K562 (cell line): ENCODE data around the gene DSPP. TPM values are rescaled to one million over a fixed set of nuclear protein-coding genes. Genes with fewer than 3 reads are reported as not detected.

Experiments
- ATAC-seq: fragments of 200-7000 bp; cut with Tn5 transposase; 3 replicates; pipeline ENCODE4 v1.9.1; 2020; ENCODE audit warnings: moderate library complexity
- BruUV-seq: library from RNA; stranded (reverse); fragments of 400-500 nt; replicated peaks from 2 replicates; lab custom pipeline; 2021; lab: Mats Ljungman, UMichigan
- CTCF ChIA-PET: fragments of 300-600 bp; formaldehyde crosslinking; extraction: SDS; loops from one replicate; lab custom pipeline; 2021; ENCODE audit warnings: low intra/inter-chr PET ratio; lab: Yijun Ruan, JAX
- POLR2A ChIA-PET: fragments of 300-600, 350-650 bp; sonication (Branson Sonifier 250); formaldehyde crosslinking; extraction: SDS; loops from one replicate; lab custom pipeline; 2021; ENCODE audit warnings: antibody characterized with exemption, inconsistent platforms; lab: Yijun Ruan, JAX
- DNase-seq, 4 experiments: peaks; one replicate each; pipeline versions ENCODE4 v3.0.0 to v3.0.0-alpha.2; 2011 to 2018; ENCODE audit warnings: low spot score in 3 of 4, mixed read lengths in 3 of 4; ENCODE audit errors: extremely low read depth in 1 of 4
- FAIRE-seq: peaks from 2 replicates; lab custom pipeline; 2011; peaks lifted over from hg19 to GRCh38; lab: Jason Lieb, UNC
- H2AFZ ChIP-seq: 2 replicates; pipeline ENCODE4 v1.6.0; 2011; ENCODE audit warnings: low read depth, low read length, control low read depth, inconsistent platforms
- H3K27ac ChIP-seq: fragments of 200-600 bp; 3 replicates; pipeline ENCODE4 v1.8.0; 2011; ENCODE audit warnings: low read depth, mild to moderate bottlenecking, control low read depth, inconsistent platforms, low read length, moderate library complexity, mixed read lengths; ENCODE audit errors: extremely low read depth
- H3K27me3 ChIP-seq, 2 experiments: fragments of 300-600 bp in 1 of 2; 2 replicates in 1 of 2; 3 replicates in 1 of 2; pipeline versions ENCODE4 v1.6.0 to v1.8.0; 2011; ENCODE audit warnings: inconsistent platforms in 2 of 2, low read length in 2 of 2, mild to moderate bottlenecking in 1 of 2, mixed read lengths in 1 of 2, moderate library complexity in 1 of 2; ENCODE audit not compliant: control insufficient read depth in 2 of 2, insufficient read depth in 2 of 2
- H3K36me3 ChIP-seq: fragments of 300-600 bp; 3 replicates; pipeline ENCODE4 v1.8.0; 2011; ENCODE audit warnings: mild to moderate bottlenecking, low read length, inconsistent platforms; ENCODE audit not compliant: control insufficient read depth, insufficient read depth
- H3K4me1 ChIP-seq, 2 experiments: fragments of 200-600 bp in 1 of 2; replicated peaks in 1 of 2; 2 replicates in 1 of 2; 3 replicates in 1 of 2; pipeline versions ENCODE4 v1.5.1 to v1.8.0; 2011; ENCODE audit warnings: inconsistent platforms in 2 of 2, low read length in 2 of 2, mild to moderate bottlenecking in 1 of 2, mixed read lengths in 1 of 2, moderate library complexity in 1 of 2; ENCODE audit not compliant: control insufficient read depth in 2 of 2, insufficient read depth in 2 of 2
- H3K4me2 ChIP-seq: 2 replicates; pipeline ENCODE4 v1.6.1; 2011; ENCODE audit warnings: low read length, control low read depth, inconsistent platforms, mixed read lengths; ENCODE audit not compliant: insufficient read depth
- H3K4me3 ChIP-seq: fragments of 200-600 bp; sonication (generic), shearing (Covaris generic); 2 replicates; pipeline ENCODE4 v1.5.1; 2016; ENCODE audit warnings: control low read depth, inconsistent platforms
- H3K79me2 ChIP-seq: fragments of 200-600 bp; 3 replicates; pipeline ENCODE4 v1.8.0; 2011; ENCODE audit warnings: low read length, inconsistent platforms; ENCODE audit not compliant: control insufficient read depth, insufficient read depth
- H3K9ac ChIP-seq, 2 experiments: 2 replicates each; pipeline versions ENCODE4 v1.6.0 to v1.6.1; 2011; ENCODE audit warnings: low read depth in 2 of 2, low read length in 2 of 2, control low read depth in 1 of 2, inconsistent platforms in 1 of 2, mild to moderate bottlenecking in 1 of 2, mixed read lengths in 1 of 2; ENCODE audit not compliant: insufficient read depth in 1 of 2
- H3K9me1 ChIP-seq: one replicate; pipeline ENCODE4 v1.6.0; 2011; ENCODE audit warnings: inconsistent platforms, mild to moderate bottlenecking, low read length, moderate library complexity; ENCODE audit not compliant: control insufficient read depth, insufficient read depth
- H3K9me3 ChIP-seq: replicated peaks from 2 replicates; pipeline ENCODE4 v1.5.1; 2011; ENCODE audit warnings: low read depth, low read length, inconsistent platforms; ENCODE audit not compliant: control insufficient read depth, insufficient read depth
- H4K20me1 ChIP-seq: replicated peaks from 2 replicates; pipeline ENCODE4 v1.6.1; 2011; ENCODE audit warnings: low read length, inconsistent platforms, mixed read lengths; ENCODE audit not compliant: control insufficient read depth, insufficient read depth
- BRCA1 ChIP-seq, 2 experiments: fragments of 450-650 bp in 1 of 2; sonication (generic) in 1 of 2; formaldehyde crosslinking in 1 of 2; IDR thresholded peaks; 2 replicates each; pipeline versions ENCODE4 v1.5.0 to v1.6.1; 2017 to 2020; ENCODE audit warnings: mild to moderate bottlenecking in 1 of 2, missing genetic modification reagents in 1 of 2
- KDM1A ChIP-seq, 2 experiments: fragments of 450-650 bp; IDR thresholded peaks; 2 replicates each; pipeline ENCODE4 v1.6.1; 2016; ENCODE audit warnings: mild to moderate bottlenecking in 2 of 2
- MLX ChIP-seq, 2 experiments: fragments of 450-650 bp in 1 of 2; sonication (generic) in 1 of 2; formaldehyde crosslinking; conservative IDR thresholded peaks; 2 replicates each; pipeline versions ENCODE4 v1.4.0 to v1.8.1; 2020 to 2022; ENCODE audit warnings: mild to moderate bottlenecking in 1 of 2, missing genetic modification reagents in 1 of 2
- RERE ChIP-seq: sonication (generic); formaldehyde crosslinking; IDR thresholded peaks from 2 replicates; pipeline ENCODE4 v1.8.0; 2023; ENCODE audit warnings: missing genetic modification reagents, mild to moderate bottlenecking, borderline replicate concordance
- SREBF2 ChIP-seq: sonication (generic); formaldehyde crosslinking; IDR thresholded peaks from 2 replicates; pipeline ENCODE4 v1.4.0; 2020; ENCODE audit warnings: mild to moderate bottlenecking, missing genetic modification reagents
- TFAM ChIP-seq: fragments of 250-450 bp; sonication (Bioruptor Pico); conservative IDR thresholded peaks from 2 replicates; pipeline ENCODE4 v1.5.0; 2021; ENCODE audit warnings: mild to moderate bottlenecking, moderate library complexity
- ZNF408 ChIP-seq: fragments of 250-450 bp; sonication (Bioruptor Pico); IDR thresholded peaks from 2 replicates; pipeline ENCODE4 v1.4.0; 2020; ENCODE audit warnings: low read depth, mild to moderate bottlenecking, moderate library complexity
- ZNF830 ChIP-seq: fragments of 250-450 bp; sonication (Bioruptor Pico); IDR thresholded peaks from 2 replicates; pipeline ENCODE4 v1.5.0; 2021; ENCODE audit warnings: mild to moderate bottlenecking
- WGBS: fragments of 100-300 bp; shearing (Covaris generic); methylation state at CpG from one replicate; pipeline ENCODE4 v1.1.6; 2016; ENCODE audit warnings: low coverage, mixed read lengths; ENCODE audit not compliant: insufficient coverage; ENCODE audit errors: missing lambda C conversion rate; 5-methylcytosine and 5-hydroxymethylcytosine counted together
- in situ Hi-C: fragments of 300-500 bp; cut with MboI; formaldehyde crosslinking; loops from 4 replicates; pipeline ENCODE4 v1.15.0; 2018; ENCODE audit warnings: inconsistent platforms, mixed read lengths
- intact Hi-C: fragments of 100-400 bp; cut with micrococcal nuclease; formaldehyde crosslinking; loops from 2 replicates; pipeline ENCODE4 v1.14.2; 2022
- polyA plus RNA-seq, 8 experiments: library from polyadenylated mRNA; depleted of rRNA in 4 of 8; stranded (reverse) in 5 of 8; unstranded in 3 of 8; fragments of >200 nt; fragmentation: Nextera tagmentation in 2 of 8; fragmentation: Illumina TruSeq in 1 of 8; extraction: Ambion mirVana in 2 of 8; extraction: Trizol in 1 of 8; gene quantifications; 2 replicates each; pipeline versions ENCODE4 v1.2.1 to v1.2.3, GENCODE V29; 2011 to 2014; ENCODE audit warnings: inconsistent platforms in 1 of 8, missing spikeins in 1 of 8
- total RNA-seq, 7 experiments: library from RNA; depleted of rRNA in 6 of 7; stranded (reverse); fragments of >200 nt in 6 of 7; fragmentation: Illumina TruSeq in 2 of 7; extraction: Trizol in 2 of 7; gene quantifications; 2 replicates each; pipeline versions ENCODE4 v1.2.1 to v1.2.3, GENCODE V29; 2011 to 2021; ENCODE audit warnings: low replicate concordance in 1 of 7
- TF ChIP-seq, protein P1 (sequence below): fragments of 200-400 bp; formaldehyde crosslinking; IDR thresholded peaks from 2 replicates; pipeline ENCODE4 v1.6.1; 2017; ENCODE audit warnings: mild to moderate bottlenecking, low read depth, low read length, moderate library complexity
- TF ChIP-seq, protein P2 (sequence below): fragments of 250-450 bp; sonication (Bioruptor Pico); IDR thresholded peaks from 2 replicates; pipeline ENCODE4 v1.5.1; 2021; ENCODE audit warnings: mild to moderate bottlenecking

DSPP gene
- total and polyA plus RNA-seq, 9 of the 15 experiments (the other 6 are each of a cell fraction or from before 2014, with no cell fraction given): not detected

GRCh38 chr4:87565746-87566145 lies 42.6 kb upstream of the DSPP start:
- Histone ChIP-seq H3K27me3 (no peaks in the 10 kb centered on the region; a peak in 1 of 5 replicates), H3K4me1 (no peaks in the 10 kb centered on the region; a peak in 1 of 5 replicates), H3K36me3 (no peaks in the 10 kb centered on the region), H3K27ac (no peak overlapping the region), H3K9ac (no peak overlapping the region), H3K4me2 (no peak overlapping the region), H3K9me1 (no peaks in the 10 kb centered on the region), H4K20me1 (no peaks in the 10 kb centered on the region), H2AFZ (no peak overlapping the region), H3K4me3 (no peak overlapping the region), H3K79me2 (no peaks in the 10 kb centered on the region), H3K9me3 (no peaks in the 10 kb centered on the region)
- no TSS peak for BruUV-seq
- ChIA-PET CTCF (no interaction called here), POLR2A (interaction anchor here (1.5 kb wide), 1 partner anchor 18 kb away, joined by 3 read pairs; no protein-coding TSS in a partner anchor)
- in situ Hi-C loops: no loop called here
- ATAC-seq: no peak
- WGBS: 0% methylated on average over 4 of the region's 4 CpGs
- intact Hi-C loops: no loop called here
- no peak for FAIRE-seq
- DNase-seq: no peak
- TF ChIP-seq BRCA1 (IDR thresholded peaks at IDR 0.05) (no peak), BRCA1 (CRISPR knock-in tag; IDR thresholded peaks at IDR 0.05) (no peak), ZNF408 (CRISPR knock-in tag) (no peak), KDM1A (IDR thresholded peaks at IDR 0.05) (no peak), ZNF830 (CRISPR knock-in tag) (no peak), MLX (CRISPR knock-in tag; conservative IDR thresholded peaks at IDR 0.05) (no peak), SREBF2 (CRISPR knock-in tag) (no peak), TFAM (no peak), RERE (CRISPR knock-in tag) (no peak)
- TF ChIP-seq, protein P1, sequence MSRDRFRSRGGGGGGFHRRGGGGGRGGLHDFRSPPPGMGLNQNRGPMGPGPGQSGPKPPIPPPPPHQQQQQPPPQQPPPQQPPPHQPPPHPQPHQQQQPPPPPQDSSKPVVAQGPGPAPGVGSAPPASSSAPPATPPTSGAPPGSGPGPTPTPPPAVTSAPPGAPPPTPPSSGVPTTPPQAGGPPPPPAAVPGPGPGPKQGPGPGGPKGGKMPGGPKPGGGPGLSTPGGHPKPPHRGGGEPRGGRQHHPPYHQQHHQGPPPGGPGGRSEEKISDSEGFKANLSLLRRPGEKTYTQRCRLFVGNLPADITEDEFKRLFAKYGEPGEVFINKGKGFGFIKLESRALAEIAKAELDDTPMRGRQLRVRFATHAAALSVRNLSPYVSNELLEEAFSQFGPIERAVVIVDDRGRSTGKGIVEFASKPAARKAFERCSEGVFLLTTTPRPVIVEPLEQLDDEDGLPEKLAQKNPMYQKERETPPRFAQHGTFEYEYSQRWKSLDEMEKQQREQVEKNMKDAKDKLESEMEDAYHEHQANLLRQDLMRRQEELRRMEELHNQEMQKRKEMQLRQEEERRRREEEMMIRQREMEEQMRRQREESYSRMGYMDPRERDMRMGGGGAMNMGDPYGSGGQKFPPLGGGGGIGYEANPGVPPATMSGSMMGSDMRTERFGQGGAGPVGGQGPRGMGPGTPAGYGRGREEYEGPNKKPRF: no peak
- TF ChIP-seq, protein P2, sequence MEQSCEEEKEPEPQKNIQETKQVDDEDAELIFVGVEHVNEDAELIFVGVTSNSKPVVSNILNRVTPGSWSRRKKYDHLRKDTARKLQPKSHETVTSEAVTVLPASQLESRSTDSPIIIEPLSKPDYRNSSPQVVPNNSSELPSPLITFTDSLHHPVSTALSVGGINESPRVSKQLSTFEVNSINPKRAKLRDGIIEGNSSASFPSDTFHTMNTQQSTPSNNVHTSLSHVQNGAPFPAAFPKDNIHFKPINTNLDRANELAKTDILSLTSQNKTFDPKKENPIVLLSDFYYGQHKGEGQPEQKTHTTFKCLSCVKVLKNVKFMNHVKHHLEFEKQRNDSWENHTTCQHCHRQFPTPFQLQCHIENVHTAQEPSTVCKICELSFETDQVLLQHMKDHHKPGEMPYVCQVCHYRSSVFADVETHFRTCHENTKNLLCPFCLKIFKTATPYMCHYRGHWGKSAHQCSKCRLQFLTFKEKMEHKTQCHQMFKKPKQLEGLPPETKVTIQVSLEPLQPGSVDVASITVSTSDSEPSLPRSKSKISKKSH (CRISPR knock-in tag): no peak
